HG03442 (cell line): ENCODE measurements around the gene TAP2.

Source experiments
- ATAC-seq: cut with Tn5 transposase; IDR thresholded peaks from one replicate; pipeline ENCODE4 v1.9.1; 2021; ENCODE audit warnings: mild to moderate bottlenecking, moderate library complexity; ENCODE audit not compliant: unreplicated experiment

The TAP2 gene

DNA sequence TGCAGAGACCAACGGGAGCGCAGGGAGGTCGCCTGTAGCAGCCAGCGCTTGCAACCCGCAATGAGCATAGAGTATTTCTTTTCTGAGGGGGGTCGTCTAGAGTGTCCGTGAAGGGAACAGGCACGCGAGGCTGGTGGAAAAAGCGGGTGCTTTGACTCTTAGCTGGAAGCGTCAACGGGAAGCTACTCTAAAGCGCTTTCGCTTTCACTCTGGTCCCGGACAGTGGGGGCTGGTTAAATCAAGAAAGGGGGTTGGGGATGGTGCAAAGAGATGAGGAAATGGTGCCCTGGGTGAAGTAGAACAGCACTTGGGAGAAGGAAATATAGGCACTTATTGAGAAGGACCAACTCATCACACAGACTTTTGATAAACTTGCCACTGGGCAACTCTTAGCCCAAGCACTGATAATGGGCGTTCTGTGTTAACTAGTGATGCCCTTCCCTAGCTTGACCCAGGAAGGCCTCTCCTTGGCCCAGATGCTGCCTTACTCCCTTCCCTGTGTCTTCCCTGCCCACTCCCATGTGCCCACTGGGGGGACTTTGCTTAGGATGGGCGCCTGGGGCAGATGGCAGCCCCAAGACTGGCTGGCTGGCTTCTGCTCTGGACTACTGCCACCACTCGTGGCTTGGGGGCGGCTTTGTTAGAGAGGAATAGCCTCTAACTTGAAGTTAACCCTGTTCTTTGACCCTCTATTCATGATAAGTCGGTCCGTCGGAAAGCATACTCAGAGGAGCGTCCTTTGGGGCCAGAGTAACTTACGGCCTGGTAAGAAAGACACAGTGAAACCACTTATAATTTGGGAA, 16.0 kb upstream of the TAP2 start:
- no peak for ATAC-seq

DNA sequence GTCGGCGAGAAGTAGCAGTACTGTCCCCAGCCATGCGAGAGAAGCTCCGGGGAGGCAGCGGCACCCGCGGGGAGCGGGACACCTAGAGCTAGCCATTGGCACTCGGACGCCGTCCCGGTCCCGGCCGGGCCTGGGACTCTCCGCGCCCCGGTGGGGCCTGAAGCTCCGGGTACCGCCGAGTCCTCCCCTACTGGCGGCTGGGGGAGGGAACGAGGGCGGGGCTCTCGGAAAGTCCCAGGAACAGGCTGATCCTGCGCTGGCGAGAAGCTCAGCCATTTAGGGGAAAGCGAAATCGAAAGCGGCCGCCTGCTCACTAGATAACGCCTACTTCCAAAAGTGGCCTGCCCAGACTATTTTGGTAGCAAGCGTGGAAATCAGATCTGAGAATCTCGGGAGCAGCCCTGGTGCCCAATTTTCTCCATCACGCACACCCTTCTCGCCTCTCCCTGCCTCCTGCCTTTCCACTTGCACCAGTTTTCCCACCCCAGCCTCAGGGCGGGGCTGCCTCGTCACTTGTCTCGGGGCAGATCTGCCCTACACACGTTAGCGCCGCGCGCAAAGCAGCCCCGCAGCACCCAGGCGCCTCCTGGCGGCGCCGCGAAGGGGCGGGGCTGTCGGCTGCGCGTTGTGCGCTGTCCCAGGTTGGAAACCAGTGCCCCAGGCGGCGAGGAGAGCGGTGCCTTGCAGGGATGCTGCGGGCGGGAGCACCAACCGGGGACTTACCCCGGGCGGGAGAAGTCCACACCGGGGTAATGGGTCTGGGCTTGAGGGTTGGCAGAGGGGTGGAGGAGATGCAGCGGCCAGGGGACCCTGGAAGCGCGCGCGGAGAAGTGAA, 15.2 kb upstream of the TAP2 start, which contains the start of the genes PSMB9 and TAP1:
Gene PSMB9 (plus strand): TSS at position 652 of the 835 bp plus-strand sequence. CDS start 38 bp downstream, at position 690.
Gene TAP1 (minus strand): TSS at position 164 of the 835 bp plus-strand sequence. CDS start 68 bp downstream, at position 96.
- peak; percentile 75 for ATAC-seq

DNA sequence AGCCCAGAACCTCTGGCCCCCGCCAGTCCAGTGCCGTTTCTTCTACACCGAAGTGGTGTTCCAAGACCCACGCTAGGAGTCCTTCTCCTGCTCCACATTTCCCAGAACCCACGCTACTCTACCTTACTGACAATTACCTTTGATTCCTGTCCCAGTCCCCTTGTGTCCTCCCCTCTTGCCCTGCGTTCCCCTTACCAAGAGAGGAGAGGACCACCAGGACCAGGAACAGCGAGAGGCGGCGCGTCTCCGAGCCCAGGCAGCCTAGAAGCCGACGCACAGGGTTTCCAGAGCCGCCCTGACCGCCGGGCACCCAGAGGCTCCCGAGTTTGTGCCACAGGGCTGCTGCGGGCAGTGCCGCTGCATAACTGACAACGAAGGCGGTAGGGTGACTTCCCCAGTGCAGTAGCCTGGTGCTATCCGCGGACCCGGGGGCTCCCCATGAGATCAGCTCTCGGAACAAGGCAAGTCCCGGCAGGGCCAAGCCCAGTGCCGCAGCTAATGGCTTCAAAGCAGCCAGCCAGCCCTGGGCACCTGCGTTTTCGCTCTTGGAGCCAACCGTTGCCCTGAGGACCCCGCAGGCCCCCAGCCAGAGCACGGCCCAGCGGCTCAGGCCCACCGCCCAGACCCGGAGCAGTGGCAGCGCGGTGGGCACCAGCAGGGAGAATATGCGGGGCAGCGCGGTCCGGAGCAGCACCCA, 14.5 kb upstream of the TAP2 start:
- peak; percentile 18 for ATAC-seq

DNA sequence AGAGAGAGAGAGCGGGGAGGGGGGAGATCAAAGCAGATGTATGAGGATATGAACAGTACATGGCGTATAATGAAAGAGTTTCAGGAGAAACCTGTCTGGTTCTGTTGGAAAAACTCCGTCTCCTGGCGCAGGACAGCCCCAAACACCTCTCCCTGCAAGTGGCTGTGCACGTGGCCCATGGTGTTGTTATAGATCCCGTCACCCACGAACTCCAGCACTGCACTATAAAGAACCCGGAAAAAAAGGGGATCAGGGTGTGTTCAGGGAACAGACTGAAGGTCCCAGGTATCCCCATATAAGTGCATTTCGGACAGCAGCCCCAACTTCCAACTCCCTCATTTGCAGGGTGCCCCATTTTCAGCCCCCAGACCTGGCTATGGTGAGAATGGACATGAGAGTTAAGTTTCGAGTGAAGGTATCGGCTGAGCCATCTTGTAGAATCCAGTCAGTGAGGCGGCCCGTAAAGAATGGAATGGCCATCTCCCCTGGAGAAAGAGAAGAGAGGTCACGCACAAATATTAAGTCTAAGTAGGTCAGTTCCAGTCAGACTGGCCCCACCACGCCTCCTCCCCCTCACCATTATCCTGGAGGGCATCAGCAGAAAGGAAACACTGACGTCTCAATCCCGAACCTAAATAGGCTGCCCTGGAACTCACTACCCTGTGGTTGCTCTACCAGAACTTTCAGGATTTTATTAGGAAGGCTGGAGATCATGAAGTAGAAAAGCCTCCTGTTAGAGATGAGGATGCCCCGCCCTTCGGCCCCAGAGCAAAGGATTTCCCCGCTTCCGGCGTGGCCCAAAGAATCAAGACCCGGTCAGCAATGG, 13.7 kb upstream of the TAP2 start:
- ATAC-seq: no peak

DNA sequence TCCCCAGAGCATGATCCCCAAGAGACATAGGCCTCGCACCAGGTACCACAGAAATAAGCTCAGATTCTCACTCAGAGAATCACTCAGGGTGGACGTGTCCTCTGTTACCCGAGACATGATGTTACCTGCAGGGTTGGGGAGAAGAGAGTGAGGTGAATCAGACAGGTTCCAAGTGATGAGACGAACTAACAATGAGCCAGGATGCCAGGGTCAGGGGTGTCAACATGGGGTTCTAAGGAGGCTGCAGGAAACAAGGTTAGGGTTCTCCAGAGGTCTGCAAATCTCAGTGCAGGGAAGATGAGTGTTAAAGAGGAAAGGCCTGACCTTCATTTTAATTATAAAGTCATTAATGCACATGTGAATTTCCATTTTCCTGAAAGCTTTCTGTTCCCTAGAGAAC, 12.5 kb upstream of the TAP2 start:
- ATAC-seq: no peak

DNA sequence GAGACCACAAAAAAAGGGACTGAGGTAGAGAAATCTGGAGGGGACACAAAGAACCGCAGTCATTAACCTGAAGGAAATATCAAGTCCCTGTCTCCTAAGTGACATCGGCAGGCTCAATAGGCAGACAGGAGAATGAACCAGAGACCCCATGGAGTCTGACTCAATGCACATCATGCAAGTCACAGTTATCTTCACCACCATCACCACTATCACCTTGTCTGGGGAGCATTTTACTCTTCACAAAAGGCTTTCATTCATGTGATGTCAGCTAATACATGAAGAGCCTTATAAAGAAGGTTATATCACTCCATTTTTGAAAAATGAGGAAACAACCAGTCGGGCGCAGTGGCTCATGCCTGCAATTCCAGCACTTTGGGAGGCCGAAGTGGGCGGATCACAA, 10.6 kb upstream of the TAP2 start:
- no peak for ATAC-seq

DNA sequence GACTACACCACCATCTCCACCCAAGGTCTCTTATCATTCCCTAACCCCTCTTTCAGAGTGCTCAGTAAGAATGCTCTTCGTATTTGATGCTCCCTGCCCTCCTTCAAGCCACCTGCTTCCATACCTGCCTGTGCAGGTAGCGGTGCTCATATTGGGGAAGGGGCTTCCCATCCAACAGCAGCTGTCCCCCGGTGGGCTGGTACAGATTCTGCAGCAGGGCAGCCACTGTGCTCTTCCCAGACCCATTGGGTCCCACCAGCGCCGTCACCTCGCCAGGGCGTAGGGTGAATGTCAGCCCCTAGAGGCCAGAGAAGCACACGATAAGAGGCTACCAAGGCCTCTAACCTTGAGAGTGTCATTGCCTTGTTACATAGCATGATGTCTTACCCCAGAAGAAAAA, 9.3 kb upstream of the TAP2 start:
- no peak for ATAC-seq

DNA sequence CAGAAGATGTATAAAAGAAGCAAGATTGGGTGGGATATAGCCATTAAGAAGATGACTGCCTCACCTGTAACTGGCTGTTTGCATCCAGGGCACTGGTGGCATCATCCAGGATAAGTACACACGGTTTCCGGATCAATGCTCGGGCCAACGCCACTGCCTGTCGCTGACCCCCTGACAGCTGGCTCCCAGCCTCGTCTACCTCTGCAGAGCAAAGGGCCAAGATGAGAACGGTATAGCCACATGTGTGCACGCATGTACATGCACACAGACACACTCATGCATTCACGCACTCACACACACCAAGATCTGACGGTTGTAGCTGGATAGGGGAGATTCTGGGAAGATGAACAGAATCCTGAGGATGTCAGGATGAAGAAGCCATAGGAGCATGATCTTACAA, 8.5 kb upstream of the TAP2 start:
- no peak for ATAC-seq

DNA sequence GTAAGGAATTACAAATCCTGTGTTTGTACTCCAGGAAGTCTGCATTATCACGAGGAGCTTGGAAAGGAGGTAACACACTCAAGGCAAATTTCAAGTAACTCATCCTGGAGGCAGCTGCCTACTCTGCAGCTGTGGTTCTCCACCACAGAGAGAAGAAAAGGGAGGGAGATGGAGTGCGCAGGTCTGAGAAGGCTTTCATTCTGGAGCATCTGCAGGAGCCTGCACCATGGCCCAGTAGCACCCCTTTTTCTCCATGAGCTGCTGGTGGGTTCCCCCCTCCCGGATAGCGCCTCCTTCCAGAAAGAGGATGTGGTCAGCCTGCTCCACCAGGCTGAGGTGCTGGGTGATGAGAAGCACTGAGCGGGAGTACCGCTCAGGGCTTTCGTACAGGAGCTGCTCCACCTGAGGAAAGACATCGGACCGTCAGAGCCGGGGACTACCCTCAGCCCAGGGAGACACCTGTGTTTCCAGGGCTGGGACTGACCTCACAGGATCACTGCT, 6.9 kb upstream of the TAP2 start:
- ATAC-seq: no peak

DNA sequence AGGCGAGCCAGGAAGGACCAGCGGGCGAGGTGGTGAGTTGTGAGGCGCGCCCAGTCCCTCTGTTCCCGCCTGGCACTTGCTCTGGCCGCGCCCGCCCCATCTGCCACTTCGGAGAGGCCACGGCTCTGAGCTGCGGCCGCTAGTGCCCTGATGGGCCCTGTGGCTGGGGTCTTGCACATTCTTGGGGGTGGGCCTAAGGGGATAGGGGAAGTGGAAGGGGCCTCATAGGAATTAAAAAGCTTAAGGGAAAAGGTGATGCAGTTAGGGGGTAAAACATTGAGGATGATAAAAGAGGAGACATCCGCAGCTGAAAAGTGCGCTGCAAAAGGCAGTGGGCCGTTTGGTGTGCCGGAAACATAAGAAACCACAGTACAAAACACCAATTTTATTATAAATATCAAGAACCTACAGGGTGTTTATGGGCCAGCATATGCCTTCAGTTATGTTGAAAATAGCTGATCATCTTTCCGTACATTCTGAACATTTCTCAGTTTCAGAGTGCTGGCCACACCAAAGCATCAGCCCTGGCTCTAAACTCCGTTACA, 6.4 kb upstream of the TAP2 start:
- ATAC-seq: no peak

DNA sequence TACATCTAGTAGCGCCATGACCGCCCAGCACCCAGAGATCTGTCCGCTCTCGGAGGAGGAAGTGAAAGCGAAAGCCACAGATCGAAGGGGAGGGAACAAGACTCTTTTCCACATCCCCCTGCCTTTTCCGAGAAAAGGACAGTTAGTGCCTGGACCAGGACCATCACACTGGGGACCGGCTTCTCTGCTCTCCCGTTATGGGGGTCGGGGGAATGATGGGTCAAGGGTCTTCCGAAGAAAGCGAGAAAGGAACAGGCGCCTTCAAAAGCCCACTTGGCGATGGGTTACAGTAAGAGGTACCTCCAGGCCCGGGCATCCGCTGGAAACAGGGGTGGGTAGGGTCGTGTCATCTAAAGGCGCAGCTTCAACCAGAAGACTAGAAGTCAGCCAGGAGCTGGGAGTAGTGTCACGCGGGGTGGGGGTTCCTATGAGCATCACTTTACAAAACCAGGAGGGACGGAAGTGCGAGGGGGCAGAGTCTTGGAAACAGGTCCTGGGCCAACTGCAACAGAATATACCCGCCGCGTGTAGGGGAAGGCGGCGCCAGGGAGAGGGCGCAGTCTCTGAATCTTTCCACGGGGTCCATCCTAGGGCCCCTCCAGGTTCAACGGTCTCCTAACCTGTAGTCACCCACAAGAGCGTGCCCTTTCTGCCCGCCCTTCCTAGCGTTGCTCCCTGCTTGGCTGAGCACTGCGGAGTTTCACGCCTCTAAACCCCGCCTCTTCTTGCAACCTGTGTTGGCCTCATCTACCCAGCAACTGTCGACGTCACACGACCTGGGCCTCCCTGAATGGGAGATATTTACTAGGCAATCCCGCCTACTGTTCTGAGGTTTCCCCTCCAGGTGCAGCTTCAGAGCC, 5.7 kb upstream of the TAP2 start, which contains the start of gene PSMB8:
Gene PSMB8 (minus strand): TSS at position 69 of the 860 bp plus-strand sequence. CDS start 51 bp downstream, at position 18.
- peak; percentile 72 for ATAC-seq

DNA sequence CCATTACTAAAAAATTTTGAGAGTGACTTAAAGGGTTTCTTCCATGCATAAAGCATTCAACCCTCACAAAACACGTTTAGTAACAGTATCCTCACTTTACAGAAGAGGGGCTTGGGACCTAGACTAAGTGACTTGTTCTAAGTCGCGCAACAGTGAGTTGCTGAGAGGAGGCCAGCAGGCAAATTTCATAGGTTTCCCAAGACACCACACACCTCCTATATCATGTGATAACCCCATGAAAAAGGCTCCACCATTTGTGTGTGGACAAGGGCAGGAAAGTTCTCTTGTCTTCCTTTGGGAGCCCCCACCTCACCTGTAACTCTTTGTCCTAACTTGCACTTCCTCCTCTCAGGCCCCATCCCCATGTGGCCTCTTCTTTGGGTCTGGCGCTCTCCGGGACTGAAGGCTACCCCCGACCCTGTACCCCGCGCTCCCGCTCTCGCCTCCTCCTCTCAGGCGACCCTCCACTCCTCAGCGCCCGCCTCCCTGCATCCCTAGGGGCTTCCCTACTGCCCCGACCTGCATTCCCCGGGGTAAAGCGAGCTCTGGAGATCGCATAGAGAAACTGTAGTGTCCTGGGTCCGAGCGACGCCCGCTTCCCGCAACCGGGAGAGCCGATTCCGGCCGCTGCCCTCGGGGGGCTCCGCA, 4.9 kb upstream of the TAP2 start:
- no peak for ATAC-seq

DNA sequence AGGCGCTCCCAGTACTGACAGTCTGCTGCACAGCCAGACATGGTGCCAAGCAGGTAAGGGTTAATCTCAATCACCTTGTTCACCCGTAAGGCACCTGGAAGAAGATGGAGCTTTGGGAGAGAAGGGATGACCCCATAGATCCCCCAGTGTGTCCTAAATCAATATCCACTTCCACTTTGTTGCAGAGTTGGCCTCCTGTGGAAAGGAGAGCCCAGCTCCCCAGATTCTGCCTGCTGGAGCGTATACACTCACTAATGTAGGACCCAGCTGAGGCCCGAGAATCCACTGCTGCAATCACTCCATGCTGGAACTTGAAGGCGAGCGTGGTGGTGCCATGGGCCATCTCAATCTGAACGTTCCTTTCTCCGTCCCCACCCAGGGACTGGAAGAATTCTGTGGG, 4.2 kb upstream of the TAP2 start:
- ATAC-seq: no peak

DNA sequence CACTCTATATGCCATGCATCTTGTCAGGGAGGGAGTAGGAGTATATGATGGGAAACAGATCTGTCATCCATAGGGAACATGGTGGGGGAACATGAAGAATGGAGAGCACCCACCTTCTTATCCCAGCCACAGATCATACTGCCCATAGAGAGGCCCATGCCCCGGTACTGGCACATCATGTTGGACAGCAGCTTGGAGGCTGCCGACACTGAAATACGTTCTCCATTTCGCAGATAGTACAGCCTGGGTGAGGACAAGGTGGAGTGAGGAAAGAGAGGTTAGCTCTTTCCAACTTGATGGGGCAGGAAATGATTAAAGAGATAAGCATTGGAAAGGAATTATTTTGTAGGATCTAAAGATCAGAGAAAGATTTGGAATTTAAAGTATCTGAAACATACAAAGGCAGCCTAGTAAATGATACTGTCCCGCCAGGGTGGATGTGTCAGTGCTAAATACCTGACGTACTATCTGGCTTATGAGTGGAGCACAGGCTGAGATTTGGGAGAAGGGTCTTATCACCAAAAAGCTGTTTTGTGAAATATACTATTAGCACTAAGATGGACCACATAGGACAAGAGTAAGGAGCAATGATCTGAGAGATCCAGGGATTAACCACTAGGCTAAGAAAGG, 3.6 kb upstream of the TAP2 start:
- no peak for ATAC-seq

DNA sequence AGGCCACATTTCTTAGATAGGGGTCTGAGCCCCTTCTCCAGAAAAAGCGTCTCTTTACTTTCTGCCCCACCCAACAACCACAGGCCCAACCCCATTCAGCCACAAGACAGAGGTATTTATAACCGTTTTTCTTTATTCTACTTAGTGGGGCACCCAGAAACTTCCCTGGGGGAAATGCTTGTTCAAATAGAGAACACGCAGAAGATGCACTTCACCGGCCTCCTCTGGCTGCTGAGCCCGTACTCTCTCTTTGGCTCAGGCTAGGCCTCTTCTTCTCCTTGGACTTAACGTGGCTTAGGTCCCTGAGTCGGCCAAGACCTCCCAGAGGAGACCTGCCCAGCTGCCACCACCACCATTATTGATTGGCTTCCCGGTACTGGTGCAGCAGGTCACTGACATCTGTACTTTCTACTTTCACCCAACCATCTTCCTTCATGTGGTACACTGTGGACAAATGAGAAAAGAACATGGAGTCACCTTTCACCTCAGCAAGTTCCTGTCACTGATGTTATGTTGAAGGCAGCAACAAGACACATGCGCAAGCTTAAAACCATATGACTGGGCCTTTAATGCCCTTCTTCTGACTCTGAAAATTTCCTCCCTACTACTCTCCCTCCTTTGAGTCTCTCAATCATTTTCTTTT, 2.2 kb upstream of the TAP2 start:
- no peak for ATAC-seq

DNA sequence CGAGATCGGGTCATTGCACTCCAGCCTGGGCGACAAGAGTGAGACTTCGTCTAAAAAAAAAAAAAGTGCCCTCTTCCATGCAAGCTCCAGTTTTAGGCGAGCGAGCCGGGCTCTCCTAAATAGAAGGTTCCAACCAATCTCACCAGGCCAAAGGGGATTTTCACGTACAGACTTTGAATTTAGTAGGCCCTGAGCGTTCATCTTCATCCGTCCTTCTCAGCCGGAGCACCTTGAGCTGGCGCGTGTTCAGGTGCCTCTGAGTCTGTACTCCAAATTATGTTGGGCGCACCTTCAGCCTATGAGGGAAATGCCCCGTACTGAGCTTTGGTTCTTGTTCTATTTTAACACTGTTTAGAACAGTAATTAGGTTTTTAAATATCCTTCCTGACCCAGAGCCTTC, 817 bp upstream of the TAP2 start:
- ATAC-seq: no peak

DNA sequence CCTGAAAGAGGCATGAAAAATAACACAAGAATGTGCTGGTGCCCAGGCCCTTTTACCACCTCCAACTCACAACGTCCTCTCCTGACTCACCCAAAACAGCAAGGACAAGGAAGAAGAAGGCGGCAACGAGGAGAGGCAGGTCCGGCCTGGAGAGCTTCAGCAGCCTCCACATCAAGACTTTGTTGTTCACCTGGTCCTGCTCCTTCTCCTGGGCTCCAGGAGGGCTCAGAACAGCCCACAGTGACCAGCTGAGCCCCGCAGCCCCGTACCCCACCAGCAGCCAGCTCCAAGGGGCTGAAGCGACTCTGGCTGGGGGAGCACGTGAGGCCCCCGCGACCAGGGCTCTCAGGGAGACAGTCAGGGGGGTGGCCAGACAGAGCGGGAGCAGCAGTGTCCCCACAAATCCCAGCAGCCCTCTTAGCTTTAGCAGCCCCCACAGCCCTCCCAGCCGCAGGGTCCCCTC, 857 bp downstream of the TAP2 start:
- ATAC-seq: no peak
